GM12878 (cell line): ENCODE measurements around the gene TFRC. TPM values are rescaled to one million over a fixed set of nuclear protein-coding genes. Genes with fewer than 3 reads are reported as not detected.

Source experiments
- ATAC-seq: fragments of 200-7000 bp; cut with Tn5 transposase; 3 replicates; pipeline ENCODE4 v1.9.1; 2020; ENCODE audit warnings: mild to moderate bottlenecking, moderate library complexity
- BruUV-seq: library from RNA; stranded (reverse); fragments of 400-500 nt; replicated peaks from 2 replicates; lab custom pipeline; 2021; lab: Mats Ljungman, UMichigan
- CTCF ChIA-PET: fragments of 300-600 bp; sonication (Branson Sonifier 250); formaldehyde crosslinking; extraction: SDS; loops from one replicate; lab custom pipeline; 2021; ENCODE audit warnings: inconsistent platforms; lab: Yijun Ruan, JAX
- POLR2A ChIA-PET: fragments of 350-600 bp; formaldehyde crosslinking; extraction: SDS; loops from one replicate; lab custom pipeline; 2021; ENCODE audit warnings: inconsistent platforms; lab: Charles Lee
- RAD21 ChIA-PET: fragments of 300-600 bp; sonication (Branson Sonifier 250); formaldehyde crosslinking; loops from one replicate; lab custom pipeline; 2023; ENCODE audit warnings: antibody characterized with exemption; ENCODE audit not compliant: unreplicated experiment; lab: Charles Lee
- SMC1A ChIA-PET: fragments of 300-600 bp; sonication (Branson Sonifier 250); formaldehyde crosslinking; loops from one replicate; lab custom pipeline; 2023; ENCODE audit not compliant: unreplicated experiment, uncharacterized antibody; lab: Charles Lee
- DNase-seq: peaks from one replicate; pipeline ENCODE4 v3.0.0-alpha.2; 2011; ENCODE audit warnings: low read depth, low spot score
- FAIRE-seq: peaks from 3 replicates; lab custom pipeline; 2011; peaks lifted over from hg19 to GRCh38; lab: Jason Lieb, UNC
- H2AFZ ChIP-seq: 2 replicates; pipeline ENCODE4 v1.6.0; 2011; ENCODE audit warnings: low read depth, low read length, control low read depth; ENCODE audit not compliant: control insufficient read depth
- H3K27ac ChIP-seq: 2 replicates; pipeline ENCODE4 v1.5.1; 2011; ENCODE audit warnings: control low read depth; ENCODE audit not compliant: control insufficient read depth, insufficient read depth
- H3K27me3 ChIP-seq, 2 experiments: replicated peaks in 1 of 2; 2 replicates each; pipeline versions ENCODE4 v1.6.0 to v1.6.1; 2011; ENCODE audit warnings: low read length in 1 of 2; ENCODE audit not compliant: control insufficient read depth in 2 of 2, insufficient read depth in 2 of 2
- H3K36me3 ChIP-seq, 2 experiments: 2 replicates each; pipeline ENCODE4 v1.5.1; 2011; ENCODE audit warnings: low read length in 1 of 2; ENCODE audit not compliant: control insufficient read depth in 2 of 2, insufficient read depth in 2 of 2
- H3K4me1 ChIP-seq: 2 replicates; pipeline ENCODE4 v1.6.1; 2011; ENCODE audit warnings: mild to moderate bottlenecking, low read length, moderate library complexity, mixed read lengths; ENCODE audit not compliant: control insufficient read depth, insufficient read depth
- H3K4me2 ChIP-seq: 2 replicates; pipeline ENCODE4 v1.6.0; 2011; ENCODE audit warnings: control low read depth; ENCODE audit not compliant: control insufficient read depth, insufficient read depth
- H3K4me3 ChIP-seq: fragments of 200-600 bp; sonication (generic); 2 replicates; pipeline ENCODE4 v1.5.1; 2016
- H3K79me2 ChIP-seq: 2 replicates; pipeline ENCODE4 v1.6.0; 2011; ENCODE audit warnings: low read length; ENCODE audit not compliant: control insufficient read depth, insufficient read depth
- H3K9ac ChIP-seq: 2 replicates; pipeline ENCODE4 v1.8.0; 2011; ENCODE audit warnings: low read length, control low read depth, mixed read lengths; ENCODE audit not compliant: control insufficient read depth, insufficient read depth
- H3K9me3 ChIP-seq: replicated peaks from 3 replicates; pipeline ENCODE4 v1.5.1; 2011; ENCODE audit warnings: mild to moderate bottlenecking, low read length; ENCODE audit not compliant: control insufficient read depth, insufficient read depth
- H4K20me1 ChIP-seq: 2 replicates; pipeline ENCODE4 v1.6.0; 2011; ENCODE audit not compliant: control insufficient read depth, insufficient read depth
- BHLHE40 ChIP-seq, 2 experiments: fragments of 450-650 bp in 1 of 2; IDR thresholded peaks; 2 replicates each; pipeline ENCODE4 v1.6.1; 2011 to 2017; ENCODE audit warnings: low read depth in 2 of 2, borderline replicate concordance in 1 of 2, improper control_type of control experiment in 1 of 2, low read length in 1 of 2, mild to moderate bottlenecking in 1 of 2
- BMI1 ChIP-seq: fragments of 450-650 bp; IDR thresholded peaks from 2 replicates; pipeline ENCODE4 v1.6.1; 2016; ENCODE audit warnings: mild to moderate bottlenecking, moderate library complexity, borderline replicate concordance
- FOXM1 ChIP-seq: IDR thresholded peaks from 2 replicates; pipeline ENCODE4 v1.6.1; 2012; ENCODE audit warnings: low read depth, mild to moderate bottlenecking, inconsistent platforms, low read length, moderate library complexity
- KLF5 ChIP-seq: fragments of 450-650 bp; IDR thresholded peaks from 2 replicates; pipeline ENCODE4 v1.6.1; 2014; ENCODE audit warnings: mild to moderate bottlenecking; ENCODE audit not compliant: partially characterized antibody
- POLR2A ChIP-seq: IDR thresholded peaks from 2 replicates; pipeline ENCODE4 v1.6.1; 2011; ENCODE audit warnings: low read depth, mild to moderate bottlenecking, low read length
- SIX5 ChIP-seq: IDR thresholded peaks from 2 replicates; pipeline ENCODE4 v1.6.1; 2011; ENCODE audit warnings: mild to moderate bottlenecking, low read depth, low read length, moderate library complexity; ENCODE audit not compliant: severe bottlenecking
- TARDBP ChIP-seq: IDR thresholded peaks from 2 replicates; pipeline ENCODE4 v1.6.1; 2016; ENCODE audit warnings: borderline replicate concordance
- TCF3 ChIP-seq: IDR thresholded peaks from 2 replicates; pipeline ENCODE4 v1.6.1; 2012; ENCODE audit warnings: low read depth, mild to moderate bottlenecking, low read length, borderline replicate concordance; ENCODE audit not compliant: insufficient read depth
- YY1 ChIP-seq: IDR thresholded peaks from 2 replicates; pipeline ENCODE4 v1.6.1; 2011; ENCODE audit warnings: low read depth, mild to moderate bottlenecking, low read length
- ZNF217 ChIP-seq: fragments of 450-650 bp; IDR thresholded peaks from 2 replicates; pipeline ENCODE4 v1.6.1; 2017; ENCODE audit warnings: antibody characterized with exemption, mild to moderate bottlenecking
- ZNF384 ChIP-seq: IDR thresholded peaks from 2 replicates; pipeline ENCODE4 v1.6.1; 2012; ENCODE audit warnings: low read depth, mild to moderate bottlenecking, low read length, improper control_type of control experiment, borderline replicate concordance
- WGBS: methylation state at CpG from one replicate; pipeline ENCODE4 v1.1.6; 2016; ENCODE audit warnings: low lambda C conversion rate; ENCODE audit not compliant: insufficient replicate concordance, insufficient coverage; ENCODE audit errors: missing lambda C conversion rate; 5-methylcytosine and 5-hydroxymethylcytosine counted together
- in situ Hi-C: fragments of 300-500 bp; cut with MboI; formaldehyde crosslinking; loops from 9 replicates; pipeline ENCODE4 v1.14.3; 2018; ENCODE audit warnings: mixed read lengths
- intact Hi-C: fragments of 100-400 bp; cut with micrococcal nuclease; formaldehyde crosslinking; loops from one replicate; pipeline ENCODE4 v1.14.2; 2022; ENCODE audit not compliant: unreplicated experiment
- polyA plus RNA-seq, 11 experiments: library from polyadenylated mRNA; depleted of rRNA in 4 of 11; unstranded in 6 of 11; stranded (reverse) in 5 of 11; fragments of >200 nt; fragmentation: Nextera tagmentation in 4 of 11; fragmentation: Illumina TruSeq in 1 of 11; extraction: Ambion mirVana in 4 of 11; extraction: Trizol in 1 of 11; gene quantifications; 1 replicate in 1 of 11; 2 replicates in 10 of 11; pipeline versions ENCODE4 v1.2.1 to v1.2.3, GENCODE V29; 2011 to 2016; ENCODE audit warnings: inconsistent platforms in 2 of 11, missing spikeins in 2 of 11, low read depth in 1 of 11
- total RNA-seq, 4 experiments: library from RNA; depleted of rRNA in 3 of 4; stranded (reverse); fragments of >200 nt in 3 of 4; fragmentation: Illumina TruSeq in 1 of 4; extraction: Trizol in 1 of 4; gene quantifications; 2 replicates each; pipeline versions ENCODE4 v1.2.1 to v1.2.3, GENCODE V29; 2013 to 2021
- TF ChIP-seq, protein P1 (sequence below): fragments of 450-650 bp; IDR thresholded peaks from 2 replicates; pipeline ENCODE4 v1.6.1; 2016; ENCODE audit warnings: mild to moderate bottlenecking
- TF ChIP-seq, protein P2 (sequence below): fragments of 450-650 bp; IDR thresholded peaks from 2 replicates; pipeline ENCODE4 v1.6.1; 2017; ENCODE audit warnings: mild to moderate bottlenecking, low read depth, inconsistent platforms; ENCODE audit not compliant: poor library complexity, severe bottlenecking
- TF ChIP-seq, protein P3 (sequence below): IDR thresholded peaks from 2 replicates; pipeline ENCODE4 v1.6.1; 2011; ENCODE audit warnings: mild to moderate bottlenecking, low read depth, low read length, moderate library complexity; ENCODE audit not compliant: insufficient replicate concordance

The TFRC gene
- total and polyA plus RNA-seq, 10 of the 15 experiments (the other 5 are each of a cell fraction or from before 2014, with no cell fraction given) = 123 to 526 (median 316) TPM

DNA sequence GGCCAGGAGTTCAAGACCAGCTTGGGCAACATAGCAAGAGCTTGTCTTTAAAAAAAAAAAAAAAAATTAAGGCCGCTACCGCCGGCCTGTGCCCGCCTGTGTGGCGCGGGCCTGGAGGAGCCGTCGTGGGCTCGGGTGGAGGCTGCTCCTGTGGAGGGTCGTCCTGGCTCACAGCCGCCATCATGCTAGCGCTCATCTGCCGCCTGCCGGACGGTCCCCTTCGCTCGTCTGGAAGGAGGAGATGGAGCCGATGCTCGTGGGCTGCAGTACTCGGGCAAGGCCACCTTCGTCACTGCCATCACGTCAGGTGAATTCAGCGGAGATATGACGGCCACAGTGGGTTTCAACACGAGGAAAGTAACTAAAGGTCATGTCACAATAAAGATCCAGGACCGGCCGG lies 37.4 kb downstream of the TFRC start:
- intact Hi-C loops (no loop called here), in situ Hi-C loops (no loop called here)
- FAIRE-seq (no peak), DNase-seq (no peak), ATAC-seq (no peak)
- ChIA-PET CTCF (interaction anchor here (1.7 kb wide), 1 partner anchor 152 kb away, joined by 3 read pairs; no protein-coding TSS in a partner anchor), RAD21 (no interaction called here), POLR2A (interaction anchor here (0.6 kb wide), 2 partner anchors 18 to 28 kb away, joined by 3 to 4 read pairs; no protein-coding TSS in a partner anchor), SMC1A (no interaction called here)
- TF ChIP-seq, protein P1, sequence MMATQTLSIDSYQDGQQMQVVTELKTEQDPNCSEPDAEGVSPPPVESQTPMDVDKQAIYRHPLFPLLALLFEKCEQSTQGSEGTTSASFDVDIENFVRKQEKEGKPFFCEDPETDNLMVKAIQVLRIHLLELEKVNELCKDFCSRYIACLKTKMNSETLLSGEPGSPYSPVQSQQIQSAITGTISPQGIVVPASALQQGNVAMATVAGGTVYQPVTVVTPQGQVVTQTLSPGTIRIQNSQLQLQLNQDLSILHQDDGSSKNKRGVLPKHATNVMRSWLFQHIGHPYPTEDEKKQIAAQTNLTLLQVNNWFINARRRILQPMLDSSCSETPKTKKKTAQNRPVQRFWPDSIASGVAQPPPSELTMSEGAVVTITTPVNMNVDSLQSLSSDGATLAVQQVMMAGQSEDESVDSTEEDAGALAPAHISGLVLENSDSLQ = no peak
- TF ChIP-seq POLR2A = 0 out of 2 replicates have a peak, but pooled peaks have one; percentile 33
- TF ChIP-seq TARDBP = no peak
- no peak for TF ChIP-seq BMI1
- H3K4me3 ChIP-seq = no peak overlapping the region
- no peaks in the 10 kb centered on the region for H3K79me2 ChIP-seq
- H3K27me3 ChIP-seq = no peaks in the 10 kb centered on the region
- no TSS peak for BruUV-seq
- H3K4me2 ChIP-seq = no peak overlapping the region
- H3K36me3 ChIP-seq = no peaks in the 10 kb centered on the region; a peak in 1 of 4 replicates
- no peak overlapping the region for H3K27ac ChIP-seq
- H3K4me1 ChIP-seq = no peaks in the 10 kb centered on the region
- 97% methylated on average over 27 of the region's 27 CpGs for WGBS
- no peak overlapping the region for H3K9ac ChIP-seq
- no peaks in the 10 kb centered on the region for H4K20me1 ChIP-seq
- no peak overlapping the region for H2AFZ ChIP-seq
- no peaks in the 10 kb centered on the region; the same call in 2 of the 3 replicates for H3K9me3 ChIP-seq

DNA sequence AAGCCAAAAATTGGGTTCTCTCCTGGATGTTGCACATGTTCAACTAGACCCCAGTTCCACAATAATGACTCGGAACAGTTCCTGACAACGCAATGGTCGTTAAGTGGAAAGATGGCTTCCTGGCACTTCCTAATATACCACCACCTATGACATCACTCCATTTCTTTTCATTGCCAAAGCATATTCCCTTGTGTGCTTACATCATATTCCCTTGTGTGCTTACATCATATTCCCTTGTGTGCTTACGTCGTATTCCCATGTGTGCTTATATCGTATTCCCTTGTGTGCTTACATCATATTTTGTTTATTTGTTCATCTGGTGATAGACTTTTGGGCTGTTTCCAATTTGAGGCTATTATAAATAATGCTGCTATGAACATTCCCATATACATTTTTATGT lies 39.2 kb downstream of the TFRC start:
- intact Hi-C loops (no loop called here), in situ Hi-C loops (no loop called here)
- Histone ChIP-seq H3K4me3 (no peak overlapping the region), H3K9ac (no peak overlapping the region), H3K27me3 (no peaks in the 10 kb centered on the region), H3K27ac (no peak overlapping the region), H3K79me2 (no peaks in the 10 kb centered on the region), H3K9me3 (no peaks in the 10 kb centered on the region; the same call in 2 of the 3 replicates), H2AFZ (no peak overlapping the region), H4K20me1 (no peaks in the 10 kb centered on the region), H3K4me1 (no peaks in the 10 kb centered on the region), H3K4me2 (no peak overlapping the region), H3K36me3 (no peaks in the 10 kb centered on the region)
- ChIA-PET CTCF (no interaction called here), POLR2A (no interaction called here), RAD21 (no interaction called here), SMC1A (no interaction called here)
- DNase-seq (no peak), ATAC-seq (no peak), FAIRE-seq (no peak)
- no TSS peak for BruUV-seq
- WGBS = over 99% methylated on average over 6 of the region's 6 CpGs
- TF ChIP-seq SIX5 (no peak), ZNF384 (no peak), TCF3 (no peak), FOXM1 (no peak), YY1 (no peak), ZNF217 (no peak), BHLHE40 (IDR thresholded peaks at IDR 0.05; ENCODE audit: borderline replicate concordance in 1 of 2, low read depth in 2 of 2, low read length in 1 of 2) (no peak), KLF5 (no peak), BMI1 (no peak)
- TF ChIP-seq, protein P2, sequence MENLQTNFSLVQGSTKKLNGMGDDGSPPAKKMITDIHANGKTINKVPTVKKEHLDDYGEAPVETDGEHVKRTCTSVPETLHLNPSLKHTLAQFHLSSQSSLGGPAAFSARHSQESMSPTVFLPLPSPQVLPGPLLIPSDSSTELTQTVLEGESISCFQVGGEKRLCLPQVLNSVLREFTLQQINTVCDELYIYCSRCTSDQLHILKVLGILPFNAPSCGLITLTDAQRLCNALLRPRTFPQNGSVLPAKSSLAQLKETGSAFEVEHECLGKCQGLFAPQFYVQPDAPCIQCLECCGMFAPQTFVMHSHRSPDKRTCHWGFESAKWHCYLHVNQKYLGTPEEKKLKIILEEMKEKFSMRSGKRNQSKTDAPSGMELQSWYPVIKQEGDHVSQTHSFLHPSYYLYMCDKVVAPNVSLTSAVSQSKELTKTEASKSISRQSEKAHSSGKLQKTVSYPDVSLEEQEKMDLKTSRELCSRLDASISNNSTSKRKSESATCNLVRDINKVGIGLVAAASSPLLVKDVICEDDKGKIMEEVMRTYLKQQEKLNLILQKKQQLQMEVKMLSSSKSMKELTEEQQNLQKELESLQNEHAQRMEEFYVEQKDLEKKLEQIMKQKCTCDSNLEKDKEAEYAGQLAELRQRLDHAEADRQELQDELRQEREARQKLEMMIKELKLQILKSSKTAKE = no peak
- TF ChIP-seq, protein P3, sequence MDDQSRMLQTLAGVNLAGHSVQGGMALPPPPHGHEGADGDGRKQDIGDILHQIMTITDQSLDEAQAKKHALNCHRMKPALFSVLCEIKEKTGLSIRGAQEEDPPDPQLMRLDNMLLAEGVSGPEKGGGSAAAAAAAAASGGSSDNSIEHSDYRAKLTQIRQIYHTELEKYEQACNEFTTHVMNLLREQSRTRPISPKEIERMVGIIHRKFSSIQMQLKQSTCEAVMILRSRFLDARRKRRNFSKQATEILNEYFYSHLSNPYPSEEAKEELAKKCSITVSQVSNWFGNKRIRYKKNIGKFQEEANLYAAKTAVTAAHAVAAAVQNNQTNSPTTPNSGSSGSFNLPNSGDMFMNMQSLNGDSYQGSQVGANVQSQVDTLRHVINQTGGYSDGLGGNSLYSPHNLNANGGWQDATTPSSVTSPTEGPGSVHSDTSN = no peak
